ENCODE measurements around the gene PALD1.
A peak's percentile ranks its signal among the peaks of the same experiment; 100 is the strongest.
"Not testable (repeated sequence)": the region's sequence is repeated elsewhere in the genome, so short reads cannot be mapped to it uniquely, and the experiment has no call there.

PALD1 gene

GRCh38 chr10:70575874-70576802 is 97.6 kb downstream of the PALD1 start:
- DNase-seq, result no peak

- no peak for DNase-seq
Observed at GRCh38 chr10:70576803-70577517, 98.4 kb downstream of the PALD1 start.

- DNase-seq, result peak; percentile 80
Observed at GRCh38 chr10:70578371-70578947, 99.9 kb downstream of the PALD1 start.

GRCh38 chr10:70579234-70580002 is 100.9 kb downstream of the PALD1 start:
- DNase-seq, result no peak

DNA sequence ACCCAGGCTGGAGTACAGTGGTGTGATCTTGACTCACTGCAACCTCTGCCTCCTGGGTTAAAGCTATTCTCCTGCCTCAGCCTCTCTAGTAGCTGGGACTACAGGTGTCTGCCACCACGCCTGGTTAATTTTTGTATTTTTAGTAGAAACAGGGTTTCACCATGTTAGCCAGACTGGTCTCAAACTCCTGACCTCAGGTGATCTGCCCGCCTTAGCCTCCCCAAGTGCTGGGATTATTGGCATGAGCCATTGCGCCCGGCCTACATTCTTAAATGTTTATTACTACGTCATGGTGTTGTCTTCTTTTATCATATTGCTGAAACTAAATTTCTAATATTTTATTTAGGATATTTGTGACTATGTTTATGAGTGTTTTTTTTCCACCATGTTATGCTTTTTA is 102.6 kb downstream of the PALD1 start:
- DNase-seq, result not testable (repeated sequence)

GRCh38 chr10:70582793-70583668 is 104.5 kb downstream of the PALD1 start:
- DNase-seq, result peak; percentile 50

GRCh38 chr10:70583669-70584037 is 105.1 kb downstream of the PALD1 start:
- no peak for DNase-seq

DNA sequence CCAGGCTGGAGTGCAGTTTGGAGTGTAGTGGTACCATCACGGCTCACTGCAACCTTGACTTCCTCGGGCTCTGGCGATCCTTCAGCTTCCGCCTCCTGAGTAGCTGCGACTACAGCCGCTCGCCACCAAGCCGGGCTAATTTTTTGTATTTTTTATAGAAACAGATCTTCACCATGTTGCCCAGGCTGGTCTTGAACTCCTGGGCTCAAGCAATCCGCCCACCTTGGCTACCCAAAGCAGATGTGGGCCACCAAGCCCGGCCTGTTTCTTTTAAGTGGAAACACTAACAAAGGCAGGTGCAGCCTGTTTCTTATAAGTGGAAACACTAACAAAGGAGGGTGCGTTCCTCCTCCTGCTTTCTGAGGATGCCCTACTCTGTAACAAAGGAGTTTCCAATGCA is 105.8 kb downstream of the PALD1 start:
- DNase-seq, result no peak

- DNase-seq, result peak; percentile 46
Observed at GRCh38 chr10:70584909-70585544, 106.5 kb downstream of the PALD1 start.

- DNase-seq, result peak; percentile 39
Observed at GRCh38 chr10:70585578-70586169, 107.1 kb downstream of the PALD1 start.

GRCh38 chr10:70586348-70586930 is 107.9 kb downstream of the PALD1 start:
- peak; percentile 45 for DNase-seq

DNA sequence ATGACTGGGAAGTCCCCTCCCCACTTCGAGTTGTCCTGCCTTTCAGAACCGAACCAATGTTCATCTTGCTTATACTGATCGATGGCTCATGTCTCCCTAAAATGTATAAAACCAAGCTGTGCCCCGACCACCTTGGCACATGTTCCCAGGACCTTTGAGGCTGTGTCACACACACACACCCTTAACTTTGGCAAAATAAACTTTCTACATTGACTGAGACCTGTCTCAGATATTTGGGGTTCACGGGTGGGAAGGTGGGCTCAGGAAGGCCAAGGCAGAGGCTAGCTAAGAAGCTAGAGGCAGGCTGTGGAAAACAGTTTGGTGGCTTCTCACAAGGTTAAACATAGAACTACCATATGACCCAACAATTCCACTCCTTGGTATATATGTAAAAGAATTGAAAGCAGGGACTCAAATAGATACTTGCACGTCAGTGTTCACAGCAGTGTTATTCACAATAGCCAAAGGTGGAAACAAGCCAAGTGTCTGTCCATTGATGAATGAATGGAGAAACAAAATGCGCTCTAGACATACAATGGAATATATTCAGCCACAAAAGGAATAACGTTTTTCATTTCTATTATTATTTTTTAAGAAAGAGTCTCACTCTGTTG is 108.6 kb downstream of the PALD1 start:
- DNase-seq, result peak; percentile 24

- DNase-seq, result peak; percentile 46
Observed at GRCh38 chr10:70588255-70588654, 109.7 kb downstream of the PALD1 start.

- DNase-seq, result peak; percentile 47
Observed at GRCh38 chr10:70588859-70589570, 110.4 kb downstream of the PALD1 start.

GRCh38 chr10:70589762-70590654 is 111.4 kb downstream of the PALD1 start:
- no peak for DNase-seq

DNA sequence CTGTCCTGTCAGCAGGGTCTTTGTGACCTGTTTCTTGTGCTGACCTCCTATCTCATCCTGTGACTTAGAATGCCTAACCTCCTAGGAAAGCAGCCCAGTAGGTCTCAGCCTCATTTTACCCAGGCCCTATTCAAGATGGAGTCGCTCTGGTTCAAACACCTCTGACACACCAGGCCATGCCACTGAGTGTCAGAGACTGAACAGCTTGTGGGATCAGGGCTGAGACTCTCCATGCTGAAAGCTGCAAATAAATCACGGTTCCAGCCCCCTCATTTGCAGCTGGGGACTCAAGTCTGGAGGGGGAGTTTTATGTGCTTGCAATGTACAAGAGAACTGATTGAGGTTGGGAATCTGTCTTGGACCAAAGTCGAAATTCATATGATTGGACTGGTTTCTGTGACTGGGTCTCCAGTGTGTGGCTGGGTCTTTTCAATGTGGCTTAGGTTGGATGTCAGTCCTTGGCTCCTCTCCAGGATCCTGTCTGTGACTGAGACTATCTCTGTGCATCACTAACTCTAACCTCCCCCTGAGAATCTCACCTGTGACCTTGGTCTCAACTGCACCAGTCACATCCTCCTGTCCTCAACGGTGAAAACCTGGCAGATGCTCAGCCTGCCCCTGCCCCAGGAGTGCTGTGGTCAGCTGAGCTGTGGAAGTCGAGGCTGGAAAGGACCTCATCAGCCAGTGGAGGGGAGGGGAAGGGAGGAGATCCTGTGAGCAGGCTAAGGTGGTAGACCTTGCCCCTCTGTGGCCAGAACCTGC is 112.3 kb downstream of the PALD1 start:
- DNase-seq, result no peak

DNA sequence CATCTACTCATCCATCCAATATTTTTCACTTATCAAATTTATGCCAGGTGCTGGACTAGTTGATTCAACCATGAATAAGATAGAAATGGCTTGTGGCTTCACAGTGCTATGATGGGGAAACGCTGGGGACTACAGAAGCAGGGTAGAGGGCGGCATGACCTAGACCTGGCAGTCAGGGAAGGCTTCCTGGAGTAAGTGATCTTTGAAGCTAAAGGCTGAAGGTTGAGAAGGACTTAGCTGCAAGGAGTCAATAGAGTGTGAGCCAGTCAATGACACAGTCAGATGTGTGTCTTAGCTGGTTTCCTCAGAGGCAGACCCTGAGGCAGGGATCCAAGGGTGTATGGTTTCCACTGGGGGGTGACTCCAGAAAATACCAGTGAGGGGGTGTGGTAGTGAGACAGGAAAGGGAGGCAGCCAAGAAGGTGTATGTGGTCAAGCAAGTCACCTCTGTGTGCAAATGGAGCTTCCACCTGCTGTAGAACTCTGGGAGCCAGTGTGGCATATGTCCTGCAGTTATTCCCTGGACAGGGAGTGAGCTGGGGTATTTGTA is 113.7 kb downstream of the PALD1 start:
- no peak for DNase-seq

Measured in activated effector memory CD4-positive, alpha-beta T cell treated with anti-CD3 and anti-CD28 coated beads, Interleukin-2, amount 50 U/mL, for 16 hours (primary cell).